Measurements from ENCODE around the gene L3MBTL4.

- TF ChIP-seq NR3C1 (CRISPR knock-in tag; conservative IDR thresholded peaks at IDR 0.05; ENCODE audit: low read depth), result no peak
- TF ChIP-seq CTCF (IDR thresholded peaks at IDR 0.05), result no peak
- TF ChIP-seq, protein P1, sequence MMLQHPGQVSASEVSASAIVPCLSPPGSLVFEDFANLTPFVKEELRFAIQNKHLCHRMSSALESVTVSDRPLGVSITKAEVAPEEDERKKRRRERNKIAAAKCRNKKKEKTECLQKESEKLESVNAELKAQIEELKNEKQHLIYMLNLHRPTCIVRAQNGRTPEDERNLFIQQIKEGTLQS (CRISPR knock-in tag; conservative IDR thresholded peaks at IDR 0.05), result no peak
- TF ChIP-seq, protein P2, sequence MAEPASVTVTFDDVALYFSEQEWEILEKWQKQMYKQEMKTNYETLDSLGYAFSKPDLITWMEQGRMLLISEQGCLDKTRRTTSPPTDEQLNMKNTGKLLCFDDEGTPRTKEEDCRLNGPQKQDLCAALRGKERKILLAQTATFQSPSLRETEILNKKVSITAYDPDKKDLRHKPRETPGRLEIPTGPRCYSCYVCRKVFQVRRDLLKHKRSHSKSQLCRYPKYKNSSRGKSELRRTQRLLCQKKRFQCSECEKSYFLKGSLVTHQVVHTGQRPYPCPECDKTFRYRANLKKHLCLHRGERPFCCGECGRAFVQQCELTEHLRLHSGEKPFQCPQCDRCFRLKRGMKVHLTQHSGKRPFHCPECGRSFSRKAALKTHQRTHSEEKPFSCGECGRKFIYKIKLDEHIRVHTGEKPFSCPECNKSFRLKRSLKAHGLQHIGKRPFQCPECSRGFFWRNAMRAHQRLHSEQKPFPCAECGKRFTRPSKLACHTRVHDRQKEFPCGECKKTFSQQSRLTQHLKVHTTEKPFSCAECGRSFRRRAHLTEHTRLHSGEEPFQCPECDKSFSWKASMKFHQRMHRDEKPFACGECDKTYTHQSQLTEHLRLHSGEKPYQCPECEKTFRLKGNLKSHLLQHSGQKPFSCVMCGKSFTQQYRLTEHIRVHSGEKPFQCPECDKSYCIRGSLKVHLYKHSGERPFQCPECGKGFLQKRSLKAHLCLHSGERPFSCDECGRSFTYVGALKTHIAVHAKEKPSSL (CRISPR knock-in tag; conservative IDR thresholded peaks at IDR 0.05), result no peak
- no peak for TF ChIP-seq ATF1 (CRISPR knock-in tag; IDR thresholded peaks at IDR 0.05)
- TF ChIP-seq TP53 (CRISPR knock-in tag; IDR thresholded peaks at IDR 0.05), result no peak
- TF ChIP-seq ELF4 (CRISPR knock-in tag; IDR thresholded peaks at IDR 0.05; ENCODE audit: low read depth), result no peak
- TF ChIP-seq ATF2 (CRISPR knock-in tag; IDR thresholded peaks at IDR 0.05; ENCODE audit: borderline replicate concordance, low read depth), result no peak
- no peak for TF ChIP-seq TEAD4 (CRISPR knock-in tag; IDR thresholded peaks at IDR 0.05)
- TF ChIP-seq FOXP1 (CRISPR knock-in tag; IDR thresholded peaks at IDR 0.05; ENCODE audit: borderline replicate concordance), result no peak
- TF ChIP-seq ZNF219 (CRISPR knock-in tag; IDR thresholded peaks at IDR 0.05; ENCODE audit: borderline replicate concordance), result no peak
- TF ChIP-seq CBFB (CRISPR knock-in tag; IDR thresholded peaks at IDR 0.05; ENCODE audit: low read depth), result no peak
- TF ChIP-seq FOXP4 (CRISPR knock-in tag; IDR thresholded peaks at IDR 0.05), result no peak
- no peak for TF ChIP-seq TCF7 (CRISPR knock-in tag; IDR thresholded peaks at IDR 0.05; ENCODE audit: low read depth)
These were observed 358.4 kb downstream of the L3MBTL4 start for GRCh38 chr18:6056171-6056910.

Data from WTC11 (cell line).